HepG2 (cell line): ENCODE data around the gene MALT1. TPM values are rescaled to one million over a fixed set of nuclear protein-coding genes. Genes with fewer than 3 reads are reported as not detected.

Experiments
- ATAC-seq: fragments of 200-7000 bp; cut with Tn5 transposase; 3 replicates; pipeline ENCODE4 v1.9.1; 2020; ENCODE audit warnings: mild to moderate bottlenecking, moderate library complexity
- BruUV-seq: library from RNA; stranded (reverse); fragments of 400-500 nt; replicated peaks from 2 replicates; lab custom pipeline; 2021; lab: Mats Ljungman, UMichigan
- CTCF ChIA-PET: fragments of 300-600 bp; formaldehyde crosslinking; extraction: SDS; loops from one replicate; lab custom pipeline; 2021; ENCODE audit warnings: low total read pairs, inconsistent platforms, low intra/inter-chr PET ratio; lab: Yijun Ruan, JAX
- POLR2A ChIA-PET: fragments of 350-600 bp; sonication (Branson Sonifier 250); formaldehyde crosslinking; loops from one replicate; lab custom pipeline; 2020; ENCODE audit warnings: antibody characterized with exemption, inconsistent platforms; lab: Yijun Ruan, JAX
- DNase-seq: peaks from one replicate; pipeline ENCODE4 v3.0.0-alpha.2; 2015; ENCODE audit warnings: low spot score
- FAIRE-seq: peaks from 3 replicates; lab custom pipeline; 2011; peaks lifted over from hg19 to GRCh38; lab: Jason Lieb, UNC
- H2AFZ ChIP-seq: one replicate; pipeline ENCODE4 v1.6.1; 2011; ENCODE audit warnings: low read length, inconsistent platforms
- H3K27ac ChIP-seq: fragments of 300-600 bp; 3 replicates; pipeline ENCODE4 v1.8.0; 2011; ENCODE audit warnings: mixed run types, mild to moderate bottlenecking, mixed read lengths, low read length, inconsistent platforms; ENCODE audit not compliant: insufficient read depth; ENCODE audit errors: extremely low read length
- H3K27me3 ChIP-seq, 2 experiments: fragments of 200-600 bp in 1 of 2; 2 replicates in 1 of 2; 3 replicates in 1 of 2; pipeline versions ENCODE4 v1.6.0 to v1.8.0; 2011; ENCODE audit warnings: low read length in 2 of 2, mild to moderate bottlenecking in 2 of 2, moderate library complexity in 2 of 2, inconsistent platforms in 1 of 2; ENCODE audit not compliant: insufficient read depth in 2 of 2, control insufficient read depth in 1 of 2
- H3K36me3 ChIP-seq, 2 experiments: fragments of 200-600 bp in 1 of 2; replicated peaks in 1 of 2; 2 replicates in 1 of 2; 3 replicates in 1 of 2; pipeline versions ENCODE4 v1.5.1 to v1.8.0; 2011; ENCODE audit warnings: low read length in 2 of 2, inconsistent platforms in 1 of 2; ENCODE audit not compliant: insufficient read depth in 2 of 2, control insufficient read depth in 1 of 2
- H3K4me1 ChIP-seq: 2 replicates; pipeline ENCODE4 v1.5.1; 2012; ENCODE audit warnings: low read length, inconsistent platforms; ENCODE audit not compliant: insufficient read depth
- H3K4me2 ChIP-seq: 2 replicates; pipeline ENCODE4 v1.6.0; 2011; ENCODE audit warnings: low read depth, low read length, inconsistent platforms
- H3K4me3 ChIP-seq, 3 experiments: fragments of 200-600 bp in 1 of 3; sonication (generic), shearing (Covaris generic) in 1 of 3; replicated peaks in 1 of 3; 2 replicates each; pipeline ENCODE4 v1.5.1; 2011 to 2016; ENCODE audit warnings: low read length in 3 of 3, inconsistent platforms in 2 of 3, low read depth in 2 of 3, mild to moderate bottlenecking in 2 of 3, control low read depth in 1 of 3, mixed read lengths in 1 of 3; ENCODE audit not compliant: insufficient read depth in 1 of 3
- H3K79me2 ChIP-seq: one replicate; pipeline ENCODE4 v1.6.1; 2011; ENCODE audit warnings: low read length, inconsistent platforms; ENCODE audit not compliant: insufficient read depth
- H3K9ac ChIP-seq: 2 replicates; pipeline ENCODE4 v1.6.0; 2011; ENCODE audit warnings: mild to moderate bottlenecking, low read depth, low read length, inconsistent platforms; ENCODE audit not compliant: insufficient read depth
- H3K9me3 ChIP-seq: 2 replicates; pipeline ENCODE4 v1.5.1; 2012; ENCODE audit warnings: mild to moderate bottlenecking, low read length
- H4K20me1 ChIP-seq: 2 replicates; pipeline ENCODE4 v1.6.0; 2011; ENCODE audit warnings: inconsistent platforms, mild to moderate bottlenecking, low read length, moderate library complexity; ENCODE audit not compliant: insufficient read depth
- AGO1 ChIP-seq: fragments of 200-400 bp; formaldehyde crosslinking; IDR thresholded peaks from 2 replicates; pipeline ENCODE4 v1.6.1; 2017; ENCODE audit warnings: mild to moderate bottlenecking, low read depth, low read length, moderate library complexity; ENCODE audit not compliant: poor library complexity, severe bottlenecking
- KDM4B ChIP-seq: sonication (generic); formaldehyde crosslinking; IDR thresholded peaks from 2 replicates; pipeline ENCODE4 v1.4.0; 2020; ENCODE audit warnings: missing genetic modification reagents
- MEF2D ChIP-seq: sonication (generic); formaldehyde crosslinking; IDR thresholded peaks from 2 replicates; pipeline ENCODE4 v1.5.1; 2020; ENCODE audit warnings: mild to moderate bottlenecking, missing genetic modification reagents
- MTA3 ChIP-seq: sonication (generic); formaldehyde crosslinking; IDR thresholded peaks from 2 replicates; pipeline ENCODE4 v1.4.0; 2020; ENCODE audit warnings: missing genetic modification reagents
- NR2F2 ChIP-seq: IDR thresholded peaks from 2 replicates; pipeline ENCODE4 v1.6.1; 2012; ENCODE audit warnings: low read depth, inconsistent platforms, borderline replicate concordance
- ZNF253 ChIP-seq: sonication (generic); formaldehyde crosslinking; IDR thresholded peaks from 2 replicates; pipeline ENCODE4 v1.8.0; 2022; ENCODE audit warnings: mild to moderate bottlenecking, missing genetic modification reagents, borderline replicate concordance
- WGBS: methylation state at CpG from one replicate; pipeline ENCODE4 v1.1.6; 2017; ENCODE audit warnings: low lambda C conversion rate; 5-methylcytosine and 5-hydroxymethylcytosine counted together
- in situ Hi-C: cut with HindIII; loops from 2 replicates; pipeline ENCODE4 v1.10.0; 2017; ENCODE audit warnings: low pct_unique_long_range_greater_than_20kb; ENCODE audit not compliant: extremely low pct_ligation_motif_present
- intact Hi-C: fragments of 100-400 bp; cut with micrococcal nuclease; formaldehyde crosslinking; loops from one replicate; pipeline ENCODE4 v1.10.0; 2022; ENCODE audit not compliant: unreplicated experiment
- polyA plus RNA-seq, 8 experiments: library from polyadenylated mRNA; depleted of rRNA in 3 of 8; stranded (reverse) in 7 of 8; unstranded in 1 of 8; fragments of >200 nt; fragmentation: Illumina TruSeq in 4 of 8; extraction: Trizol in 4 of 8; gene quantifications; 2 replicates each; pipeline versions ENCODE4 v1.2.1 to v1.2.3, GENCODE V29; 2011 to 2016; ENCODE audit warnings: low read depth in 4 of 8, missing spikeins in 1 of 8, mixed read lengths in 1 of 8; ENCODE audit not compliant: insufficient read depth in 1 of 8
- total RNA-seq, 5 experiments: library from RNA; depleted of rRNA; stranded (reverse); fragments of >200 nt; fragmentation: Illumina TruSeq; extraction: Trizol; gene quantifications; 2 replicates each; pipeline ENCODE4 v1.2.3, GENCODE V29; 2016; ENCODE audit warnings: low read depth in 1 of 5

MALT1 gene
- total and polyA plus RNA-seq, 2 of the 13 experiments (the other 11 are each of a cell fraction or from before 2014, with no cell fraction given) = 43.9 to 89.0 TPM

GRCh38 chr18:58800582-58800981 lies 129.3 kb downstream of the MALT1 start:
- Histone ChIP-seq H3K27ac (no peak overlapping the region), H3K9ac (no peak overlapping the region), H3K9me3 (no peaks in the 10 kb centered on the region), H3K4me1 (no peaks in the 10 kb centered on the region), H3K4me2 (no peak overlapping the region), H3K79me2 (no peaks in the 10 kb centered on the region), H3K36me3 (no peaks in the 10 kb centered on the region), H2AFZ (no peak overlapping the region), H3K4me3 (no peak overlapping the region), H4K20me1 (no peaks in the 10 kb centered on the region), H3K27me3 (peaks cover 0 to 15% of the 10 kb centered on the region in 2 experiments; a peak in 3 of 5 replicates)
- ChIA-PET CTCF (no interaction called here), POLR2A (no interaction called here)
- no TSS peak for BruUV-seq
- in situ Hi-C loops = no loop called here
- no peak for FAIRE-seq
- no peak for TF ChIP-seq ZNF253
- no peak for TF ChIP-seq AGO1
- TF ChIP-seq MTA3 (CRISPR knock-in tag) = no peak
- no peak for TF ChIP-seq NR2F2
- no peak for DNase-seq
- intact Hi-C loops = no loop called here
- ATAC-seq = no peak
- 38% methylated on average over 4 of the region's 4 CpGs for WGBS

- no peak for DNase-seq
- Histone ChIP-seq H3K4me2 (no peak overlapping the region), H3K27ac (no peak overlapping the region), H3K9ac (no peak overlapping the region), H3K36me3 (no peaks in the 10 kb centered on the region), H3K79me2 (no peaks in the 10 kb centered on the region), H2AFZ (no peak overlapping the region), H3K9me3 (no peaks in the 10 kb centered on the region), H3K4me3 (no peak overlapping the region), H4K20me1 (no peaks in the 10 kb centered on the region), H3K4me1 (no peaks in the 10 kb centered on the region), H3K27me3 (peaks cover 0 to 18% of the 10 kb centered on the region in 2 experiments; a peak in 3 of 5 replicates)
- no peak for FAIRE-seq
- CTCF ChIA-PET = no interaction called here
- WGBS = 50% methylated on average over 5 of the region's 5 CpGs
- no peak for ATAC-seq
- in situ Hi-C loops (no loop called here), intact Hi-C loops (no loop called here)
- no TSS peak for BruUV-seq
- no peak for TF ChIP-seq KDM4B (CRISPR knock-in tag)
- TF ChIP-seq MEF2D (CRISPR knock-in tag) = no peak
- POLR2A ChIA-PET = no interaction called here
Observed at GRCh38 chr18:58802959-58803358, 131.7 kb downstream of the MALT1 start.
